Type B pancreatic cell (in vitro differentiated cells): Measurements from ENCODE around the gene PLEKHA7. TPM values are rescaled to one million over a fixed set of nuclear protein-coding genes. Genes with fewer than 3 reads are reported as not detected.

Experiments
- DNase-seq: peaks from one replicate; pipeline ENCODE4 v3.0.0; 2021; ENCODE audit warnings: mixed read lengths; ENCODE audit not compliant: unreplicated experiment; ENCODE audit errors: extremely low spot score
- H3K27ac Mint-ChIP-seq: 2 replicates; pipeline ENCODE4 v1.8.0; 2021; ENCODE audit warnings: mild to moderate bottlenecking, mixed read lengths
- H3K27me3 Mint-ChIP-seq: 2 replicates; pipeline ENCODE4 v1.8.0; 2021; ENCODE audit warnings: mixed read lengths
- H3K36me3 Mint-ChIP-seq: 2 replicates; pipeline ENCODE4 v1.8.0; 2021; ENCODE audit warnings: mixed read lengths
- H3K4me1 Mint-ChIP-seq: one replicate; pipeline ENCODE4 v1.8.0; 2021; ENCODE audit warnings: mixed read lengths; ENCODE audit not compliant: unreplicated experiment
- H3K4me3 Mint-ChIP-seq: 2 replicates; pipeline ENCODE4 v1.8.0; 2021; ENCODE audit warnings: mild to moderate bottlenecking, mixed read lengths
- H3K9me3 Mint-ChIP-seq: 2 replicates; pipeline ENCODE4 v1.8.0; 2021; ENCODE audit warnings: mixed read lengths
- CTCF ChIP-seq: fragments of 200-600 bp; sonication (generic); conservative IDR thresholded peaks from 2 replicates; pipeline ENCODE4 v1.5.0; 2021; ENCODE audit warnings: antibody characterized with exemption, mild to moderate bottlenecking
- total RNA-seq: library from RNA; stranded (reverse); gene quantifications from 2 replicates; pipeline ENCODE4 v1.2.1, GENCODE V29; 2021; ENCODE audit warnings: low replicate concordance

PLEKHA7 gene
- total RNA-seq, 1 donor from 2014 or later: 64.7 TPM

GRCh38 chr11:16790486-16791190 is 223.6 kb downstream of the PLEKHA7 start:
- no peak for TF ChIP-seq CTCF
- H3K27me3 Mint-ChIP-seq: no peaks in the 10 kb centered on the region
- H3K36me3 Mint-ChIP-seq: peaks cover 15% of the 10 kb centered on the region
- H3K9me3 Mint-ChIP-seq: no peaks in the 10 kb centered on the region
- peaks cover 27% of the 10 kb centered on the region for H3K4me1 Mint-ChIP-seq
- no peak for DNase-seq
- peak overlapping the region; percentile 32 for H3K27ac Mint-ChIP-seq
- H3K4me3 Mint-ChIP-seq: no peak overlapping the region

GRCh38 chr11:16789560-16790485 is 224.4 kb downstream of the PLEKHA7 start:
- Mint-ChIP-seq H3K9me3 (no peaks in the 10 kb centered on the region), H3K4me3 (no peak overlapping the region), H3K36me3 (peaks cover 12% of the 10 kb centered on the region), H3K4me1 (peaks cover 26% of the 10 kb centered on the region), H3K27ac (peak overlapping the region; percentile 32), H3K27me3 (no peaks in the 10 kb centered on the region)
- DNase-seq: no peak
- no peak for TF ChIP-seq CTCF

DNA sequence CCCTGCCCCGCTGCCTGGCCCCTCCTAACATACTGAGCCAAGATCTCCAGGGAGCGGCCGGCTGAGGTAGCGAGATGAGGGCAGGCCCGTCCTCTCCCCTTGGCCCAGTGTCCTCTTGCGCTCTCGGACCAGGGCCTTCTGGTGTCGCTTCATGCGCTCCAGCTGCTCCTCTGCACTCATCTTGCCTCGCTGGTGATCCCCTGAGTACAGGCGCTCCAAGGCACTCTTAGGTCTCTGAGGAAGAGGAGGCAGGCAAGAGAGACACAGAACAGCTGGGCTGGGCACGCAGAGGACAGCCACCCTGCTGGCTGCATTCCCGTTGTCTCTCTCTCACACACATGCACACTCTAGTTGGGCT is 225.2 kb downstream of the PLEKHA7 start:
- H3K4me1 Mint-ChIP-seq: peaks cover 28% of the 10 kb centered on the region
- H3K36me3 Mint-ChIP-seq: peaks cover 10% of the 10 kb centered on the region
- no peaks in the 10 kb centered on the region for H3K27me3 Mint-ChIP-seq
- H3K27ac Mint-ChIP-seq: no peak overlapping the region
- no peak for TF ChIP-seq CTCF
- no peaks in the 10 kb centered on the region for H3K9me3 Mint-ChIP-seq
- H3K4me3 Mint-ChIP-seq: no peak overlapping the region
- no peak for DNase-seq

GRCh38 chr11:16788141-16789062 is 225.8 kb downstream of the PLEKHA7 start:
- Mint-ChIP-seq H3K27ac (peak overlapping the region; percentile 68), H3K4me1 (peaks cover 32% of the 10 kb centered on the region), H3K9me3 (no peaks in the 10 kb centered on the region), H3K4me3 (no peak overlapping the region), H3K27me3 (no peaks in the 10 kb centered on the region), H3K36me3 (peaks cover 9% of the 10 kb centered on the region)
- DNase-seq: peak; percentile 82
- TF ChIP-seq CTCF: peak; percentile 98

DNA sequence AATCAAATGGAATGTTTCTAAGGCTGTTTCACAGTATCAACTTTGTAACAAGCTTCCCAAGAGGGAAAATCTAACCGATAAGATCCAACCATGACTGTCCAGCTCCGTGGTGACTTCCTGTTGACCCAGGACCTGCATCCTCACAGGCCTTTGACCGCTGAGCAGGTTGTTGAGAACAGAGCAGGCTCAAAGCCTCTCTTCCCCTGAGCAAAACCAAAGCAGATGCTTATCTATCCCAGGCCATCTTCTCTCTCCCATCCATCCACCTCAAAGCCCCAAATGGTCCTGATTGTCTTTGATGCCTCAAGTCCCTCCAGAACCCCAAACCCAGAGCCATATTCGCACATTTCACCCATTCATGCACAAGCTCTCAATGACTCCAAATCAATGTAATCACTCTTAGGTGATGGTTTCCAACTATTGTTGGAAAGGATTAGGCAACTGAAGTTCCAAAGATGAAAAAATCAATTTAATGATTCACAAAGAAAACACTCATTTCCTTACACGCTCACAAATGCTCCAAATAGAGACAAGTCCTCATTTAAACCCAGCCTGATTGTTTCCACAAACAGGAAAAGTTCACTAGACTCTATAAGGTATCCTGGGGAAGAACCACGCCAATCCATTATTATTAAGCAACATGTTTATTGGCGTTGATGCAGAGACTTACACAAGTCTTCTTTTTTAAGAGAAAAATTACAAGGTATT is 227.0 kb downstream of the PLEKHA7 start:
- no peak for DNase-seq
- H3K9me3 Mint-ChIP-seq: no peaks in the 10 kb centered on the region

More for the DNA sequence above, 227.0 kb downstream of the PLEKHA7 start:
- Mint-ChIP-seq H3K27ac (peak overlapping the region; percentile 43), H3K36me3 (peaks cover 9% of the 10 kb centered on the region), H3K4me1 (peaks cover 32% of the 10 kb centered on the region), H3K4me3 (peak overlapping the region; percentile 46), H3K27me3 (no peaks in the 10 kb centered on the region)
- no peak for TF ChIP-seq CTCF
